Measurements from ENCODE around the gene SUPT4H1.

SUPT4H1 gene

GRCh38 chr17:58334661-58335060 lies 17.3 kb downstream of the SUPT4H1 start:
- TF ChIP-seq REST (IDR thresholded peaks at IDR 0.05; ENCODE audit: insufficient read depth in 1 of 2, low read depth in 2 of 2, low read length in 2 of 2): no peak
- no peak for TF ChIP-seq SIN3A (IDR thresholded peaks at IDR 0.05; ENCODE audit: borderline replicate concordance, insufficient read depth, low read length)
- no peak for TF ChIP-seq FOXP2 (optimal IDR thresholded peaks at IDR 0.05; ENCODE audit: borderline replicate concordance, extremely low read depth, extremely low read length, insufficient read depth)
- TF ChIP-seq POLR2AphosphoS5 (IDR thresholded peaks at IDR 0.05; ENCODE audit: low read depth, low read length): no peak
- TF ChIP-seq TAF1 (IDR thresholded peaks at IDR 0.05; ENCODE audit: borderline replicate concordance, insufficient read depth, low read length): no peak

- TF ChIP-seq TAF1 (IDR thresholded peaks at IDR 0.05; ENCODE audit: borderline replicate concordance, insufficient read depth, low read length): no peak
- no peak for TF ChIP-seq REST (IDR thresholded peaks at IDR 0.05; ENCODE audit: insufficient read depth in 1 of 2, low read depth in 2 of 2, low read length in 2 of 2)
- no peak for TF ChIP-seq POLR2AphosphoS5 (IDR thresholded peaks at IDR 0.05; ENCODE audit: low read depth, low read length)
- TF ChIP-seq SIN3A (IDR thresholded peaks at IDR 0.05; ENCODE audit: borderline replicate concordance, insufficient read depth, low read length): no peak
- no peak for TF ChIP-seq FOXP2 (optimal IDR thresholded peaks at IDR 0.05; ENCODE audit: borderline replicate concordance, extremely low read depth, extremely low read length, insufficient read depth)
Observed at GRCh38 chr17:58334256-58334655, 17.7 kb downstream of the SUPT4H1 start.

- TF ChIP-seq FOXP2 (optimal IDR thresholded peaks at IDR 0.05; ENCODE audit: borderline replicate concordance, extremely low read depth, extremely low read length, insufficient read depth) (no peak), REST (IDR thresholded peaks at IDR 0.05; ENCODE audit: insufficient read depth in 1 of 2, low read depth in 2 of 2, low read length in 2 of 2) (no peak), POLR2AphosphoS5 (IDR thresholded peaks at IDR 0.05; ENCODE audit: low read depth, low read length) (no peak), TAF1 (IDR thresholded peaks at IDR 0.05; ENCODE audit: borderline replicate concordance, insufficient read depth, low read length) (no peak), SIN3A (IDR thresholded peaks at IDR 0.05; ENCODE audit: borderline replicate concordance, insufficient read depth, low read length) (no peak)
Observed at GRCh38 chr17:58333736-58334207, 18.2 kb downstream of the SUPT4H1 start.

GRCh38 chr17:58332778-58333735 lies 18.9 kb downstream of the SUPT4H1 start:
- no peak for TF ChIP-seq POLR2AphosphoS5 (IDR thresholded peaks at IDR 0.05; ENCODE audit: low read depth, low read length)
- TF ChIP-seq SIN3A (IDR thresholded peaks at IDR 0.05; ENCODE audit: borderline replicate concordance, insufficient read depth, low read length): no peak
- no peak for TF ChIP-seq FOXP2 (optimal IDR thresholded peaks at IDR 0.05; ENCODE audit: borderline replicate concordance, extremely low read depth, extremely low read length, insufficient read depth)
- no peak for TF ChIP-seq REST (IDR thresholded peaks at IDR 0.05; ENCODE audit: insufficient read depth in 1 of 2, low read depth in 2 of 2, low read length in 2 of 2)
